H1 (cell line): ENCODE measurements around the gene FOSL2. TPM values are rescaled to one million over a fixed set of nuclear protein-coding genes. Genes with fewer than 3 reads are reported as not detected.
"Not testable (repeated sequence)": the region's sequence is repeated elsewhere in the genome, so short reads cannot be mapped to it uniquely, and the experiment has no call there.

ENCODE experiments used
- CTCF ChIA-PET: fragments of 300-600 bp; sonication (Branson Sonifier 250); formaldehyde crosslinking; loops from one replicate; lab custom pipeline; 2021; ENCODE audit not compliant: partially characterized antibody; lab: Charles Lee
- POLR2A ChIA-PET: fragments of 300-600 bp; sonication (Branson Sonifier 250); formaldehyde crosslinking; loops from one replicate; lab custom pipeline; 2021; ENCODE audit warnings: inconsistent platforms; ENCODE audit not compliant: partially characterized antibody; lab: Charles Lee
- DNase-seq, 2 experiments: peaks; one replicate each; pipeline versions ENCODE4 v3.0.0 to v3.0.0-alpha.2; 2010 to 2022; ENCODE audit warnings: low spot score in 2 of 2, low read depth in 1 of 2, mixed read lengths in 1 of 2
- FAIRE-seq: peaks from 2 replicates; lab custom pipeline; 2011; peaks lifted over from hg19 to GRCh38; lab: Jason Lieb, UNC
- H2AFZ ChIP-seq: 2 replicates; pipeline ENCODE4 v1.8.1; 2012; ENCODE audit warnings: low read length, inconsistent platforms
- H2AK5ac ChIP-seq: 2 replicates; pipeline ENCODE4 v1.6.1; 2013; ENCODE audit warnings: low read depth, low read length
- H2BK120ac ChIP-seq: replicated peaks from 2 replicates; pipeline ENCODE3; 2013; ENCODE audit warnings: low read depth, low read length, inconsistent platforms
- H2BK12ac ChIP-seq: 2 replicates; pipeline ENCODE4 v1.6.1; 2013; ENCODE audit warnings: low read depth, low read length
- H2BK15ac ChIP-seq: 2 replicates; pipeline ENCODE4 v1.6.1; 2013; ENCODE audit warnings: low read length
- H2BK20ac ChIP-seq: 2 replicates; pipeline ENCODE4 v1.6.1; 2013; ENCODE audit warnings: low read length
- H2BK5ac ChIP-seq: 2 replicates; pipeline ENCODE4 v1.6.1; 2013; ENCODE audit warnings: low read depth, low read length
- H3K14ac ChIP-seq: 2 replicates; pipeline ENCODE4 v1.6.1; 2013; ENCODE audit warnings: inconsistent platforms; ENCODE audit not compliant: insufficient read length
- H3K18ac ChIP-seq: 2 replicates; pipeline ENCODE4 v1.6.1; 2013; ENCODE audit warnings: low read length; ENCODE audit errors: extremely low read depth
- H3K23ac ChIP-seq: 2 replicates; pipeline ENCODE4 v1.6.1; 2013; ENCODE audit warnings: inconsistent platforms; ENCODE audit not compliant: insufficient read length
- H3K23me2 ChIP-seq: 2 replicates; pipeline ENCODE4 v1.6.1; 2013; ENCODE audit warnings: low read depth, low read length
- H3K27ac ChIP-seq: 2 replicates; pipeline ENCODE4 v1.6.1; 2011; ENCODE audit warnings: low read depth, low read length, inconsistent platforms
- H3K27me3 ChIP-seq, 4 experiments: replicated peaks in 1 of 4; 1 replicate in 1 of 4; 2 replicates in 3 of 4; pipeline versions ENCODE4 v1.6.1 to v1.8.1; 2011 to 2013; ENCODE audit warnings: low read length in 3 of 4, mild to moderate bottlenecking in 3 of 4, inconsistent platforms in 2 of 4, mixed read lengths in 2 of 4, moderate library complexity in 1 of 4; ENCODE audit not compliant: control insufficient read depth in 3 of 4, insufficient read depth in 3 of 4; ENCODE audit errors: extremely low read depth in 1 of 4
- H3K36me3 ChIP-seq, 4 experiments: 2 replicates each; pipeline versions ENCODE4 v1.6.1 to v1.8.1; 2011 to 2013; ENCODE audit warnings: mild to moderate bottlenecking in 4 of 4, low read length in 3 of 4, moderate library complexity in 2 of 4, control low read depth in 1 of 4, inconsistent platforms in 1 of 4; ENCODE audit not compliant: insufficient read depth in 4 of 4, control insufficient read depth in 2 of 4
- H3K4ac ChIP-seq: replicated peaks from 2 replicates; pipeline ENCODE3; 2013; ENCODE audit warnings: low read length, low read depth, mixed read lengths, inconsistent platforms; ENCODE audit not compliant: insufficient read length
- H3K4me1 ChIP-seq, 4 experiments: replicated peaks in 1 of 4; 1 replicate in 1 of 4; 2 replicates in 3 of 4; pipeline versions ENCODE4 v1.6.1 to v1.8.1; 2011 to 2013; ENCODE audit warnings: low read length in 3 of 4, inconsistent platforms in 2 of 4, mixed read lengths in 1 of 4; ENCODE audit not compliant: insufficient read depth in 4 of 4, control insufficient read depth in 3 of 4
- H3K4me2 ChIP-seq, 2 experiments: 2 replicates each; pipeline versions ENCODE4 v1.6.1 to v1.8.1; 2011 to 2013; ENCODE audit warnings: low read depth in 2 of 2, low read length in 2 of 2, control low read depth in 1 of 2, inconsistent platforms in 1 of 2, mild to moderate bottlenecking in 1 of 2; ENCODE audit not compliant: insufficient read depth in 1 of 2
- H3K4me3 ChIP-seq, 4 experiments: fragments of 200-600, 300-600 bp in 1 of 4; sonication (generic), shearing (Covaris generic), sonication (Bioruptor Twin) in 1 of 4; 2 replicates each; pipeline versions ENCODE4 v1.5.1 to v1.8.1; 2011 to 2016; ENCODE audit warnings: low read length in 4 of 4, low read depth in 3 of 4, control low read depth in 2 of 4, inconsistent platforms in 2 of 4, mild to moderate bottlenecking in 2 of 4, mixed read lengths in 1 of 4, moderate library complexity in 1 of 4; ENCODE audit not compliant: insufficient read depth in 2 of 4; ENCODE audit errors: extremely low read depth in 1 of 4
- H3K56ac ChIP-seq: replicated peaks from 2 replicates; pipeline ENCODE3; 2013; ENCODE audit warnings: low read depth, mild to moderate bottlenecking, mixed read lengths, low read length, inconsistent platforms; ENCODE audit not compliant: insufficient read length
- H3K79me1 ChIP-seq: 2 replicates; pipeline ENCODE4 v1.6.1; 2013; ENCODE audit warnings: low read depth, low read length, control low read depth
- H3K79me2 ChIP-seq, 2 experiments: 2 replicates each; pipeline versions ENCODE4 v1.6.1 to v1.8.1; 2012 to 2013; ENCODE audit warnings: low read length in 2 of 2, mild to moderate bottlenecking in 2 of 2, inconsistent platforms in 1 of 2; ENCODE audit not compliant: insufficient read depth in 2 of 2, control insufficient read depth in 1 of 2
- H3K9ac ChIP-seq, 4 experiments: replicated peaks in 1 of 4; 1 replicate in 1 of 4; 2 replicates in 3 of 4; pipeline versions ENCODE4 v1.6.1 to v1.8.1; 2011 to 2013; ENCODE audit warnings: low read depth in 3 of 4, low read length in 3 of 4, control low read depth in 2 of 4, mild to moderate bottlenecking in 2 of 4, moderate library complexity in 2 of 4, inconsistent platforms in 1 of 4; ENCODE audit errors: extremely low read depth in 1 of 4
- H3K9me3 ChIP-seq, 2 experiments: 2 replicates each; pipeline versions ENCODE4 v1.6.1 to v1.8.1; 2012 to 2013; ENCODE audit warnings: mild to moderate bottlenecking in 2 of 2, moderate library complexity in 2 of 2, control low read depth in 1 of 2, inconsistent platforms in 1 of 2, low read depth in 1 of 2, low read length in 1 of 2, mixed read lengths in 1 of 2; ENCODE audit not compliant: insufficient read depth in 2 of 2
- H4K20me1 ChIP-seq, 2 experiments: replicated peaks in 1 of 2; 2 replicates each; pipeline versions ENCODE3 to v1.8.1; 2011 to 2013; ENCODE audit warnings: inconsistent platforms in 2 of 2, low read length in 2 of 2, mild to moderate bottlenecking in 1 of 2; ENCODE audit not compliant: insufficient read depth in 2 of 2, control insufficient read depth in 1 of 2
- H4K5ac ChIP-seq: 2 replicates; pipeline ENCODE4 v1.6.1; 2013; ENCODE audit warnings: low read length, low read depth, mixed read lengths, inconsistent platforms; ENCODE audit not compliant: insufficient read length
- H4K8ac ChIP-seq: 2 replicates; pipeline ENCODE4 v1.8.0; 2013; ENCODE audit warnings: mild to moderate bottlenecking, moderate library complexity, low read length, inconsistent platforms; ENCODE audit not compliant: insufficient read depth; ENCODE audit errors: extremely low read depth
- H4K91ac ChIP-seq: replicated peaks from 2 replicates; pipeline ENCODE3; 2013; ENCODE audit warnings: low read length, mixed read lengths, inconsistent platforms; ENCODE audit not compliant: insufficient read length
- CHD2 ChIP-seq: IDR thresholded peaks from 2 replicates; pipeline ENCODE4 v1.6.1; 2012; ENCODE audit warnings: low read length, improper control_type of control experiment
- NANOG ChIP-seq: IDR thresholded peaks from 2 replicates; pipeline ENCODE4 v1.6.1; 2011; ENCODE audit warnings: low read length, low read depth, mild to moderate bottlenecking, inconsistent platforms; ENCODE audit not compliant: insufficient read depth, poor library complexity, severe bottlenecking
- PHF8 ChIP-seq: fragments of 200-600 bp; sonication (generic); conservative IDR thresholded peaks from 2 replicates; pipeline ENCODE4 v1.7.1; 2012; ENCODE audit warnings: low read depth, mild to moderate bottlenecking, inconsistent platforms, low read length, moderate library complexity
- TAF1 ChIP-seq: IDR thresholded peaks from 2 replicates; pipeline ENCODE4 v1.6.1; 2011; ENCODE audit warnings: mild to moderate bottlenecking, low read depth, low read length
- TCF12 ChIP-seq: IDR thresholded peaks from 2 replicates; pipeline ENCODE4 v1.6.1; 2011; ENCODE audit warnings: low read depth, mild to moderate bottlenecking, low read length
- YY1 ChIP-seq: IDR thresholded peaks from 2 replicates; pipeline ENCODE4 v1.6.1; 2011; ENCODE audit warnings: low read depth, mild to moderate bottlenecking, low read length
- WGBS, 2 experiments: shearing (Covaris generic) in 1 of 2; methylation state at CpG; one replicate each; pipeline versions ENCODE4 v1.1.6 to v1.1.7; 2013 to 2015; ENCODE audit warnings: low lambda C conversion rate in 2 of 2, mixed read lengths in 2 of 2, inconsistent platforms in 1 of 2, low coverage in 1 of 2, missing lambda C conversion rate in 1 of 2; ENCODE audit not compliant: insufficient replicate concordance in 2 of 2, insufficient coverage in 1 of 2, insufficient read length in 1 of 2; ENCODE audit errors: extremely low coverage in 1 of 2, missing lambda C conversion rate in 1 of 2; 5-methylcytosine and 5-hydroxymethylcytosine counted together
- polyA plus RNA-seq, 7 experiments: library from polyadenylated mRNA; depleted of rRNA in 3 of 7; stranded (reverse) in 5 of 7; unstranded in 2 of 7; fragments of >200 nt in 5 of 7; fragments of 200-250 nt in 2 of 7; gene quantifications; 1 replicate in 5 of 7; 2 replicates in 1 of 7; 4 replicates in 1 of 7; pipeline versions ENCODE4 v1.2.1 to v1.2.3, GENCODE V29; 2011 to 2013; ENCODE audit warnings: missing spikeins in 2 of 7, mixed read lengths in 2 of 7
- total RNA-seq: library from RNA; stranded (reverse); fragmentation: NEBNext Ultra II Directional; extraction: Animal tissue kit (Norgen Biotek cat#: 25700); gene quantifications from 2 replicates; pipeline ENCODE4 v1.2.1, GENCODE V29; 2021

FOSL2 gene
- total and polyA plus RNA-seq, 2 of the 8 experiments (the other 6 are each of a cell fraction or from before 2014, with no cell fraction given): 1.5 to 4.5 TPM

DNA sequence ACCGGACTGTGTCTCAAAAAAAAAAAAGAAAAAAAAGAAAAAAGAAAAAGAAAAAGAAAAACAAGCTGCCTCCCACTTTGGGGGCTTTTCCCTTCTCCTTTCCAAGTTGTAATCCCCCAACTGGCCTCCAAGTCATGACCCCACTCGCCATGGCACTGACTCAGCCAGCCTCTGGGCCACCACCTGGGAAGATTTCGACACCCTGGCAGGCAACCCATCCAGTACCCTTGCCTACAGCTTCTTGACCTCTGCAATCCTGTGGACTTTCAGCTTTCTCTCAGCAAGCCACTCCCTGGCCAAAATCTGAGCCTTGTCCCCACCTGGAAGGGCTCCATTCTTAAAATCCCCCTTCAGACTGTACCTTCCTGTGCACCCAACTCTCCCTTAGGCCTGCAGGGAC, 22.3 kb upstream of the FOSL2 start (continued):
- TF ChIP-seq PHF8 (no peak), TCF12 (no peak), TAF1 (no peak), NANOG (no peak), YY1 (no peak), CHD2 (no peak)

DNA sequence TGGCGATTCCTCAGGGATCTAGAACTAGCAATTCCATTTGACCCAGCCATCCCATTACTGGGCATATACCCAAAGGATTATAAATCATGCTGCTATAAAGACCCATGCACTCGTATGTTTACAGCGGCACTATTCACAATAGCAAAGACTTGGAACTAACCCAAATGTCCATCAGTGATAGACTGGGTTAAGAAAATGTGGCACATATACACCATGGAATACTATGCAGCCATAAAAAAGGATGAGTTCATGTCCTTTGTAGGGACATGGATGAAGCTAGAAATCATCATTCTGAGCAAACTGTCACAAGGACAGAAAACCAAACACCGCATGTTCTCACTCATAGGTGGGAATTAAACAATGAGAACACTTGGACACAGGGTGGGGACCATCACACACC, 20.9 kb upstream of the FOSL2 start:
- H2BK20ac ChIP-seq, H3K4me1 ChIP-seq, DNase-seq, H3K4me2 ChIP-seq, H4K20me1 ChIP-seq, H3K14ac ChIP-seq, H3K9ac ChIP-seq, H3K36me3 ChIP-seq, H2BK12ac ChIP-seq, H4K91ac ChIP-seq, H3K4me3 ChIP-seq, CTCF ChIA-PET, H3K4ac ChIP-seq, H4K5ac ChIP-seq, H3K27me3 ChIP-seq, H3K23ac ChIP-seq, H2BK5ac ChIP-seq, H3K18ac ChIP-seq, H2AK5ac ChIP-seq, H3K27ac ChIP-seq, H3K79me2 ChIP-seq, H3K23me2 ChIP-seq, H3K9me3 ChIP-seq, FAIRE-seq, H4K8ac ChIP-seq, H2AFZ ChIP-seq, H2BK120ac ChIP-seq, H3K56ac ChIP-seq, H3K79me1 ChIP-seq, H2BK15ac ChIP-seq, POLR2A ChIA-PET: not testable (repeated sequence)
- 95% methylated on average over 4 of the region's 4 CpGs; no CpG with 5 or more reads in 1 of the 2 experiments for WGBS, 2 experiments
